ENCODE results near the gene C16orf89. TPM values are rescaled to one million over a fixed set of nuclear protein-coding genes. Genes with fewer than 3 reads are reported as not detected.

C16orf89 gene
- total RNA-seq, 1 experiment from 2014 or later, result not detected

DNA sequence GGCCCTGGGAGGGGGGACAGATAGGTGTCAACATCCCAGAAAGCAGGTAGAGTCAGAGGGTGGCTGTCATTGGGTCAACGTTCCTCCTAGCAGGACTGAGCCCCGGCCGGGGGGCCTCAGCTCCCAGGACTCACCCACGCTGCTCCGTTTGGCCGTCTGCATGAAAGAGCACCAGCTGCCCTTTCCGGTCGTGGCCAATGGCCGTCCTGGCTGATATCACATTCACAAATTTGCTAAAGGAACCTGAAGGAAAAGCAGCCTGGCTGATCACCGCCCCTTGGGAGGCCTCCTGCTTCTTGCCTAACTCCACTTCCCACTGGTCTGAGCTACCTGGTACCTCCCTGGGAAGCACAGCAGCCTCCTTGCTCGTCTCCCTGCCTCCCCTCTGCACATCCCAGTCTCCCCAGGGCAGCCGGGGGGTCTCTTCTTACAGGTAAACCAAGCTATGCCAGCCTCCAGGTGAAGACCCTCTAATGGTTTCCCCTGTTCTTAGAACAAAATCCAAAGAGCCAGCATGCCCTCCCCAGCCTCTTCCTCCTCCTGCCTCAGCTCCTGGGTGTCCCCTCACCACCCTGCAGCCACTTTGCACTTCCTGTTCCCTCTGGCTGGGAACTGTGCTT, 35.4 kb downstream of the C16orf89 start:
- no peaks in the 10 kb centered on the region for H4K20me1 ChIP-seq (ENCODE audit: low read length)
- intact Hi-C loops (cut with micrococcal nuclease), result no loop called here
- no peak for DNase-seq
- no peak overlapping the region for H2AFZ ChIP-seq (ENCODE audit: low read length)
- no peaks in the 10 kb centered on the region for H3F3A ChIP-seq (ENCODE audit: low read length, unreplicated experiment)
- H3K27me3 ChIP-seq (ENCODE audit: low read length), result no peaks in the 10 kb centered on the region
- H3K9me3 ChIP-seq (ENCODE audit: low read length), result no peaks in the 10 kb centered on the region
- ChIA-PET CTCF (no interaction called here), POLR2A (ENCODE audit: unreplicated experiment) (no interaction called here)
- no peak overlapping the region for H3K4me2 ChIP-seq (ENCODE audit: low read length)
- BruUV-seq (replicated peaks), result no TSS peak
- TF ChIP-seq EZH2 (IDR thresholded peaks at IDR 0.05; ENCODE audit: low read length, unreplicated experiment), result no peak
- TF ChIP-seq, protein P1, sequence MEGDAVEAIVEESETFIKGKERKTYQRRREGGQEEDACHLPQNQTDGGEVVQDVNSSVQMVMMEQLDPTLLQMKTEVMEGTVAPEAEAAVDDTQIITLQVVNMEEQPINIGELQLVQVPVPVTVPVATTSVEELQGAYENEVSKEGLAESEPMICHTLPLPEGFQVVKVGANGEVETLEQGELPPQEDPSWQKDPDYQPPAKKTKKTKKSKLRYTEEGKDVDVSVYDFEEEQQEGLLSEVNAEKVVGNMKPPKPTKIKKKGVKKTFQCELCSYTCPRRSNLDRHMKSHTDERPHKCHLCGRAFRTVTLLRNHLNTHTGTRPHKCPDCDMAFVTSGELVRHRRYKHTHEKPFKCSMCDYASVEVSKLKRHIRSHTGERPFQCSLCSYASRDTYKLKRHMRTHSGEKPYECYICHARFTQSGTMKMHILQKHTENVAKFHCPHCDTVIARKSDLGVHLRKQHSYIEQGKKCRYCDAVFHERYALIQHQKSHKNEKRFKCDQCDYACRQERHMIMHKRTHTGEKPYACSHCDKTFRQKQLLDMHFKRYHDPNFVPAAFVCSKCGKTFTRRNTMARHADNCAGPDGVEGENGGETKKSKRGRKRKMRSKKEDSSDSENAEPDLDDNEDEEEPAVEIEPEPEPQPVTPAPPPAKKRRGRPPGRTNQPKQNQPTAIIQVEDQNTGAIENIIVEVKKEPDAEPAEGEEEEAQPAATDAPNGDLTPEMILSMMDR (conservative IDR thresholded peaks at IDR 0.05; ENCODE audit: low read depth, low read length), result no peak
- TF ChIP-seq EZH2phosphoT487 (IDR thresholded peaks at IDR 0.05; ENCODE audit: borderline replicate concordance, low read length), result no peak
- no peak overlapping the region for H3K4me3 ChIP-seq (ENCODE audit: low read length)
- H3K27ac ChIP-seq (ENCODE audit: low read length), result no peak overlapping the region
- H3K9ac ChIP-seq (ENCODE audit: low read length), result no peak overlapping the region
- no peaks in the 10 kb centered on the region for H3K36me3 ChIP-seq (ENCODE audit: low read depth, low read length)
- no peaks in the 10 kb centered on the region for H3K79me2 ChIP-seq (ENCODE audit: low read length)
- ATAC-seq, result no peak
- no peaks in the 10 kb centered on the region for H3K9me2 ChIP-seq (replicated peaks; ENCODE audit: low read length)
- H3K4me1 ChIP-seq (ENCODE audit: insufficient read depth, low read length), result peaks cover 7% of the 10 kb centered on the region

DNA sequence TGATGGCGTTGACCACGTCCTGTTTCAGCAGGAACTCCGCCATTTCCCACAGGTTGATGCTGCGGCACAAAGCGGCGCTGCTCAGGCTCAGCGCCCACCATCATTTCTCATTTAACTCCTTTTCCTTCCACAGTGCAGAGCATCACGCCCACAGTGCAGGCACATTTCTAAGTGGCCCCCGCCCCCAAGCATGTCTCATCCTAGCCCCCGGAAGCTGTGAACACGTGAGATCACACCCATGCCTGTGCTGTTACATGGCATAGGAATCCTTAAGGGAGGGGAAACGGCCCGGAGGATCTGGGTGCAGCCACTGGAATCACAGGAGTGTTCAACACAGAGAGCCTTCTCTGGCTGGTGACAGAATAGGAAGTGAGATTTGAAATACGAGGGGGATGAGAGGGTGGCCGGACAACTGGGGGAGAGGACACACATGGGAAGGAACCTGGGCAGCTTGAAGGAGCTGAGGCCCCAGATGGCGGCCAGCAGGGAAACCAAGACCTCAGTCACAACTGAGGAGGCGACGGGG, 36.7 kb downstream of the C16orf89 start:
- H3K9ac ChIP-seq (ENCODE audit: low read length), result no peak overlapping the region
- H3K27ac ChIP-seq (ENCODE audit: low read length), result no peak overlapping the region
- H3K4me3 ChIP-seq (ENCODE audit: low read length), result no peak overlapping the region
- POLR2A ChIA-PET (ENCODE audit: unreplicated experiment), result no interaction called here
- no peaks in the 10 kb centered on the region for H3K9me2 ChIP-seq (replicated peaks; ENCODE audit: low read length)
- H3K4me2 ChIP-seq (ENCODE audit: low read length), result no peak overlapping the region
- no peak overlapping the region for H2AFZ ChIP-seq (ENCODE audit: low read length)
- intact Hi-C loops (cut with micrococcal nuclease), result no loop called here
- DNase-seq, result no peak
- CTCF ChIA-PET, result no interaction called here
- no peaks in the 10 kb centered on the region for H3K9me3 ChIP-seq (ENCODE audit: low read length)
- peaks cover 10% of the 10 kb centered on the region for H3K4me1 ChIP-seq (ENCODE audit: insufficient read depth, low read length)
- H3K36me3 ChIP-seq (ENCODE audit: low read depth, low read length), result no peaks in the 10 kb centered on the region
- BruUV-seq (replicated peaks), result no TSS peak
- H4K20me1 ChIP-seq (ENCODE audit: low read length), result no peaks in the 10 kb centered on the region
- H3K27me3 ChIP-seq (ENCODE audit: low read length), result no peaks in the 10 kb centered on the region
- ATAC-seq, result no peak
- no peaks in the 10 kb centered on the region for H3F3A ChIP-seq (ENCODE audit: low read length, unreplicated experiment)
- TF ChIP-seq EZH2phosphoT487 (IDR thresholded peaks at IDR 0.05; ENCODE audit: borderline replicate concordance, low read length), result no peak
- TF ChIP-seq, protein P1 (conservative IDR thresholded peaks at IDR 0.05; ENCODE audit: low read depth, low read length), result no peak
- no peak for TF ChIP-seq EZH2 (IDR thresholded peaks at IDR 0.05; ENCODE audit: low read length, unreplicated experiment)
- H3K79me2 ChIP-seq (ENCODE audit: low read length), result no peaks in the 10 kb centered on the region

DNA sequence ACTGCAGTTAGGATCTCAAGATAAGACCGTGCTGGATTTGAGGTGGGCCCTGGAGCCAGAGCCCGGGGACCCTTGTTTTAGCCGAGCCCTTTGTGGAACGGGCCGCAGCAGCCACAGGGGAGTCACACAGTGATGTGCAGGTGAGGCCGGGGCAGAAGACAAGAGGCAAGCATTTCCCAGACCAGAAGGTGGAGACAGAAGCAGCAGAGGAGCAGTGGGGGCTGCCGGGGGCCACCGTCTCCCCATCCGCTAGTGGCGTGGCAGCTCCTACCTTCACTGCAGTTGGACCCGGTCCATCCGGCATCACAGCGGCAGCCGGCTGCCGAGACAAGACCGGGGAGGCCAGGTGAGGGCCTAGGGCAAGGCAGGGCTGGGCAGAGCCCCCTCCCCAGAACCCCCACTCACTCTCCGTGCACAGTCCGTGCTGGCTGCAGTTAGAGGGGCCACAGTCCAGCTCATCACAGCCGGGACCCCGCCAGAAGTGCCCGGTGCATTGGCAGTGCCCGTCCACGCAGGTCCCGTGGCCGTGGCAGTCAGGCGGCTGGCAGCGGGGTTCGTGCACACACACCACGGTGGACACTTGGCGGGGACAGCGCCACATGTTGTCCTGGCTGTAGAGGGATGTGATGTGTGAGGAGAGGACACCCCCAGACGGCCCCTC, 38.1 kb downstream of the C16orf89 start:
- H3K9me2 ChIP-seq (replicated peaks; ENCODE audit: low read length), result no peaks in the 10 kb centered on the region
- no peak overlapping the region for H3K9ac ChIP-seq (ENCODE audit: low read length)
- intact Hi-C loops (cut with micrococcal nuclease), result no loop called here
- no peak for ATAC-seq
- POLR2A ChIA-PET (ENCODE audit: unreplicated experiment), result no interaction called here
- H3K4me2 ChIP-seq (ENCODE audit: low read length), result no peak overlapping the region
- TF ChIP-seq EZH2phosphoT487 (IDR thresholded peaks at IDR 0.05; ENCODE audit: borderline replicate concordance, low read length) (no peak), EZH2 (IDR thresholded peaks at IDR 0.05; ENCODE audit: low read length, unreplicated experiment) (no peak)
- TF ChIP-seq, protein P1 (conservative IDR thresholded peaks at IDR 0.05; ENCODE audit: low read depth, low read length), result no peak
- H3K4me3 ChIP-seq (ENCODE audit: low read length), result no peak overlapping the region
- H3K9me3 ChIP-seq (ENCODE audit: low read length), result no peaks in the 10 kb centered on the region
- H3K27me3 ChIP-seq (ENCODE audit: low read length), result no peaks in the 10 kb centered on the region
- no peaks in the 10 kb centered on the region for H3K79me2 ChIP-seq (ENCODE audit: low read length)
- H4K20me1 ChIP-seq (ENCODE audit: low read length), result no peaks in the 10 kb centered on the region
- H3K36me3 ChIP-seq (ENCODE audit: low read depth, low read length), result no peaks in the 10 kb centered on the region
- H3F3A ChIP-seq (ENCODE audit: low read length, unreplicated experiment), result no peaks in the 10 kb centered on the region
- H2AFZ ChIP-seq (ENCODE audit: low read length), result no peak overlapping the region
- H3K4me1 ChIP-seq (ENCODE audit: insufficient read depth, low read length), result peaks cover 9% of the 10 kb centered on the region
- CTCF ChIA-PET, result no interaction called here
- H3K27ac ChIP-seq (ENCODE audit: low read length), result no peak overlapping the region
- no peak for DNase-seq
- no TSS peak for BruUV-seq (replicated peaks)
